ENCODE data around the gene STRA6.
"Not testable (repeated sequence)": the region's sequence is repeated elsewhere in the genome, so short reads cannot be mapped to it uniquely, and the experiment has no call there.

The STRA6 gene

GRCh38 chr15:74160390-74160789, 42.2 kb downstream of the STRA6 start:
- not testable (repeated sequence) for DNase-seq

- DNase-seq: no peak
Observed at GRCh38 chr15:74159773-74160172, 42.8 kb downstream of the STRA6 start.

GRCh38 chr15:74158855-74159650, 43.5 kb downstream of the STRA6 start:
- no peak for DNase-seq

- DNase-seq: no peak
Observed at GRCh38 chr15:74157868-74158827, 44.4 kb downstream of the STRA6 start.

GRCh38 chr15:74156678-74157411, 45.7 kb downstream of the STRA6 start:
- peak; percentile 33 for DNase-seq

GRCh38 chr15:74155766-74156417, 46.7 kb downstream of the STRA6 start:
- peak; percentile 4 for DNase-seq

GRCh38 chr15:74147051-74147450, 55.5 kb downstream of the STRA6 start:
- DNase-seq: no peak

GRCh38 chr15:74146277-74146800, 56.2 kb downstream of the STRA6 start:
- no peak for DNase-seq

GRCh38 chr15:74144153-74144775, 58.3 kb downstream of the STRA6 start:
- DNase-seq: no peak

- DNase-seq: no peak
Observed at GRCh38 chr15:74141591-74141990, 61.0 kb downstream of the STRA6 start.

GRCh38 chr15:74138642-74139041, 63.9 kb downstream of the STRA6 start:
- no peak for DNase-seq

GRCh38 chr15:74137537-74137894, 65.1 kb downstream of the STRA6 start:
- no peak for DNase-seq

- no peak for DNase-seq
Observed at GRCh38 chr15:74136814-74137536, 65.6 kb downstream of the STRA6 start.

- peak; percentile 70 for DNase-seq
Observed at GRCh38 chr15:74136540-74136813, 66.1 kb downstream of the STRA6 start.

GRCh38 chr15:74135041-74135565, 67.5 kb downstream of the STRA6 start:
- no peak for DNase-seq

- peak; percentile 83 for DNase-seq
Observed at GRCh38 chr15:74134387-74135027, 68.1 kb downstream of the STRA6 start.

- no peak for DNase-seq
Observed at GRCh38 chr15:74133694-74134386, 68.7 kb downstream of the STRA6 start.

- DNase-seq: peak; percentile 60
Observed at GRCh38 chr15:74132681-74133651, 69.6 kb downstream of the STRA6 start.
